Measurements from ENCODE around the gene HLA-DOB.
"Not testable (repeated sequence)": the region's sequence is repeated elsewhere in the genome, so short reads cannot be mapped to it uniquely, and the experiment has no call there.

Gene HLA-DOB

GRCh38 chr6:32807020-32807580 lies 9.7 kb downstream of the HLA-DOB start:
- no peak for DNase-seq

- DNase-seq, result not testable (repeated sequence)
Measured at GRCh38 chr6:32805404-32805803, 11.4 kb downstream of the HLA-DOB start.

GRCh38 chr6:32803416-32803815 lies 13.4 kb downstream of the HLA-DOB start:
- no peak for DNase-seq

- DNase-seq, result no peak
Measured at GRCh38 chr6:32799740-32800139, 17.1 kb downstream of the HLA-DOB start.

- DNase-seq, result no peak
Measured at GRCh38 chr6:32799168-32799567, 17.6 kb downstream of the HLA-DOB start.

GRCh38 chr6:32796848-32797776 lies 19.7 kb downstream of the HLA-DOB start:
- peak; percentile 68 to 74 for DNase-seq

- DNase-seq, result no peak
Measured at GRCh38 chr6:32794510-32794909, 22.3 kb downstream of the HLA-DOB start.

GRCh38 chr6:32792901-32793435 lies 23.8 kb downstream of the HLA-DOB start:
- no peak for DNase-seq

- no peak for DNase-seq
Measured at GRCh38 chr6:32790306-32790705, 26.5 kb downstream of the HLA-DOB start.

GRCh38 chr6:32785781-32786533 lies 30.8 kb downstream of the HLA-DOB start:
- peak; percentile 37 to 59 for DNase-seq

- DNase-seq, result not testable (repeated sequence)
Measured at GRCh38 chr6:32782923-32783322, 33.9 kb downstream of the HLA-DOB start.

- no peak for DNase-seq
Measured at GRCh38 chr6:32779036-32779435, 37.8 kb downstream of the HLA-DOB start.

GRCh38 chr6:32775071-32775470 lies 41.7 kb downstream of the HLA-DOB start:
- DNase-seq, result no peak

- no peak for DNase-seq
Measured at GRCh38 chr6:32774426-32774825, 42.4 kb downstream of the HLA-DOB start.

- no peak for DNase-seq
Measured at GRCh38 chr6:32772656-32773055, 44.1 kb downstream of the HLA-DOB start.

- DNase-seq, result no peak
Measured at GRCh38 chr6:32764048-32764447, 52.8 kb downstream of the HLA-DOB start.

- no peak for DNase-seq
Measured at GRCh38 chr6:32763421-32763820, 53.4 kb downstream of the HLA-DOB start, which contains the start of gene HLA-DQB2. HLA-DQB2 (minus strand) TSS chr6:32763532; CDS start chr6:32763470, 62 bp downstream.
